Calu3 (cell line): ENCODE results near the gene MAN1A2. TPM values are rescaled to one million over a fixed set of nuclear protein-coding genes. Genes with fewer than 3 reads are reported as not detected.

Source experiments
- BruUV-seq: library from RNA; stranded (reverse); fragments of 400-500 nt; replicated peaks from 2 replicates; lab custom pipeline; 2021; lab: Mats Ljungman, UMichigan
- CTCF ChIA-PET: fragments of 300-600 bp; sonication (Branson Sonifier 250); formaldehyde crosslinking; loops from one replicate; lab custom pipeline; 2022; ENCODE audit warnings: antibody characterized with exemption; lab: Charles Lee
- DNase-seq: peaks from one replicate; pipeline ENCODE4 v3.0.0; 2022
- H3K27ac Mint-ChIP-seq: one replicate; pipeline ENCODE4 v1.8.0; 2022; ENCODE audit warnings: mixed read lengths; ENCODE audit not compliant: unreplicated experiment
- H3K27me3 Mint-ChIP-seq: one replicate; pipeline ENCODE4 v1.8.0; 2022; ENCODE audit warnings: mixed read lengths; ENCODE audit not compliant: unreplicated experiment
- H3K36me3 Mint-ChIP-seq: one replicate; pipeline ENCODE4 v1.8.0; 2022; ENCODE audit warnings: mild to moderate bottlenecking, moderate library complexity, mixed read lengths; ENCODE audit not compliant: insufficient read depth, unreplicated experiment
- H3K4me1 Mint-ChIP-seq: one replicate; pipeline ENCODE4 v1.8.0; 2022; ENCODE audit warnings: mild to moderate bottlenecking, low read depth, mixed read lengths; ENCODE audit not compliant: unreplicated experiment
- H3K4me3 Mint-ChIP-seq: one replicate; pipeline ENCODE4 v1.8.0; 2022; ENCODE audit warnings: mild to moderate bottlenecking, low read depth, moderate library complexity, mixed read lengths; ENCODE audit not compliant: unreplicated experiment
- H3K9me3 Mint-ChIP-seq: one replicate; pipeline ENCODE4 v1.8.0; 2022; ENCODE audit warnings: low read depth, mixed read lengths; ENCODE audit not compliant: unreplicated experiment
- intact Hi-C: fragments of 100-400 bp; cut with micrococcal nuclease; formaldehyde crosslinking; loops from one replicate; pipeline ENCODE4 v1.10.0; 2022; ENCODE audit not compliant: unreplicated experiment
- total RNA-seq: library from RNA; stranded (reverse); gene quantifications from 2 replicates; pipeline ENCODE4 v1.2.3, GENCODE V29; 2022
- TF ChIP-seq, protein P1 (sequence below): fragments of 200-600 bp; IDR thresholded peaks from one replicate; pipeline ENCODE4 v1.8.0; 2022; ENCODE audit warnings: antibody characterized with exemption; ENCODE audit not compliant: unreplicated experiment

MAN1A2 gene
- total RNA-seq, 1 experiment from 2014 or later, result 28.2 TPM

DNA sequence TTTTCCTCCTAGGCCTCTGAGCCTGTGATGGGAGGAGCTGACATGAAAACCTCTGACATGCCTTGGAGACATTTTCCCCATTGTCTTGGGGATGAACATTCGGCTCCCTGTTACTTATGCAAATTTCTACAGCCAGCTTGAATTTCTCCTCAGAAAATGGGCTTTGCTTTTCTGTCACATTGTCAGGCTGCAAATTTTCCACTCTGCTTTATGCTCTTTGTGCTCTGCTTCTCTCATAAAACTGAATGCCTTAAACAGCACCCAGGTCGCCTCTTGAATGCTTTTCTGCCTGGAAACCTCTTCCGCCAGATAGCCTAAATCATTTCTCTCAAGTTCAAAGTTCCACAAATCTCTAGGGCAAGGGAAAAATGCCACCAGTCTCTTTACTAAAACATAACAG, 191.9 kb downstream of the MAN1A2 start:
- no TSS peak for BruUV-seq

DNA sequence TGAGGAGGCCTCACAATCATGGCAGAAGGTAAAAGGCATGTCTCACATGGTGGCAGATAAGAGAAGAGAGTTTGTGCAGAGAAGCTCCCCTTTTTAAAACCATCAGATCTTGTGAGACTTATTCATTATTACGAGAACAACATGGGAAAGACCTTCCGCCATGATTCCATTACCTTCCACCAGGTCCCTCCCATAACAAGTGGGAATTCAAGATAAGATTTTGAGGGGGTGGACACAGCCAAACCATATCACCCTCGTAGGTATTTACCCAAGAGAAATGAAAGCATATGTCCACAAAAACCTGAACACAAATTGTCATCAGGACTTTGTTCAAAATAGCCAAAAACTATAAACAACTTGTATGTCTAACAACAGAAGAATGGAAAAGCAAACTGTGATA, 192.7 kb downstream of the MAN1A2 start:
- BruUV-seq, result no TSS peak
- peaks cover 7% of the 10 kb centered on the region for H3K4me1 Mint-ChIP-seq

More for the DNA sequence above, 191.9 kb downstream of the MAN1A2 start:
- intact Hi-C loops, result no loop called here
- Mint-ChIP-seq H3K4me1 (no peaks in the 10 kb centered on the region), H3K9me3 (no peaks in the 10 kb centered on the region), H3K4me3 (no peak overlapping the region), H3K36me3 (no peaks in the 10 kb centered on the region), H3K27ac (no peak overlapping the region), H3K27me3 (peaks cover 25% of the 10 kb centered on the region)
- TF ChIP-seq, protein P1, sequence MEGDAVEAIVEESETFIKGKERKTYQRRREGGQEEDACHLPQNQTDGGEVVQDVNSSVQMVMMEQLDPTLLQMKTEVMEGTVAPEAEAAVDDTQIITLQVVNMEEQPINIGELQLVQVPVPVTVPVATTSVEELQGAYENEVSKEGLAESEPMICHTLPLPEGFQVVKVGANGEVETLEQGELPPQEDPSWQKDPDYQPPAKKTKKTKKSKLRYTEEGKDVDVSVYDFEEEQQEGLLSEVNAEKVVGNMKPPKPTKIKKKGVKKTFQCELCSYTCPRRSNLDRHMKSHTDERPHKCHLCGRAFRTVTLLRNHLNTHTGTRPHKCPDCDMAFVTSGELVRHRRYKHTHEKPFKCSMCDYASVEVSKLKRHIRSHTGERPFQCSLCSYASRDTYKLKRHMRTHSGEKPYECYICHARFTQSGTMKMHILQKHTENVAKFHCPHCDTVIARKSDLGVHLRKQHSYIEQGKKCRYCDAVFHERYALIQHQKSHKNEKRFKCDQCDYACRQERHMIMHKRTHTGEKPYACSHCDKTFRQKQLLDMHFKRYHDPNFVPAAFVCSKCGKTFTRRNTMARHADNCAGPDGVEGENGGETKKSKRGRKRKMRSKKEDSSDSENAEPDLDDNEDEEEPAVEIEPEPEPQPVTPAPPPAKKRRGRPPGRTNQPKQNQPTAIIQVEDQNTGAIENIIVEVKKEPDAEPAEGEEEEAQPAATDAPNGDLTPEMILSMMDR, result no peak
- CTCF ChIA-PET, result no interaction called here
- no peak for DNase-seq

DNA sequence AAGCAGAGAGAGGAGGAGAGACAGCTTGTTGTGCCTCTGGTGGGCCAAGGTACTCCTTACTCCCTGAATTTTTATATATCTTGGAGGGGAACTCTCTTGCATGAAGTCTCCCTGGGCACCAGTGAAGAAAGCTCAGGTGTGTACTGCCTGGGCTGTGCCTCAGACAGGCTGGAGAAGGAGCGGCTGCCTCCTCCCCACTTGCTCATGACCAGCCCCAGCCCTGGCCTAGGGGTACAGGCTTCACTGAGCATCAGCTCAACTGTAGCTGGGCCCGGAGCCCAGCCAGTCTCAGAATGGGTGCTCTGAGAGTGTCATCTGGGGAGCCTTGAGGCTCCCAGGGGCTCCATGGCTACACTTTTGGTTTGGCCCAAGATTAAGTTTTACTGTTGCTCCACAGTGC, 193.8 kb downstream of the MAN1A2 start:
- TF ChIP-seq, protein P1, result no peak
- Mint-ChIP-seq H3K27ac (no peak overlapping the region), H3K4me1 (peaks cover 8% of the 10 kb centered on the region), H3K4me3 (no peak overlapping the region), H3K27me3 (peaks cover 25% of the 10 kb centered on the region), H3K9me3 (no peaks in the 10 kb centered on the region), H3K36me3 (no peaks in the 10 kb centered on the region)
- BruUV-seq, result no TSS peak
- no peak for DNase-seq
- intact Hi-C loops, result no loop called here
- CTCF ChIA-PET, result no interaction called here

More for the DNA sequence above, 192.7 kb downstream of the MAN1A2 start:
- intact Hi-C loops, result no loop called here
- CTCF ChIA-PET, result no interaction called here
- Mint-ChIP-seq H3K9me3 (no peaks in the 10 kb centered on the region), H3K4me3 (no peak overlapping the region), H3K36me3 (no peaks in the 10 kb centered on the region), H3K27ac (no peak overlapping the region), H3K27me3 (peaks cover 25% of the 10 kb centered on the region)
- DNase-seq, result no peak
- TF ChIP-seq, protein P1, result no peak

DNA sequence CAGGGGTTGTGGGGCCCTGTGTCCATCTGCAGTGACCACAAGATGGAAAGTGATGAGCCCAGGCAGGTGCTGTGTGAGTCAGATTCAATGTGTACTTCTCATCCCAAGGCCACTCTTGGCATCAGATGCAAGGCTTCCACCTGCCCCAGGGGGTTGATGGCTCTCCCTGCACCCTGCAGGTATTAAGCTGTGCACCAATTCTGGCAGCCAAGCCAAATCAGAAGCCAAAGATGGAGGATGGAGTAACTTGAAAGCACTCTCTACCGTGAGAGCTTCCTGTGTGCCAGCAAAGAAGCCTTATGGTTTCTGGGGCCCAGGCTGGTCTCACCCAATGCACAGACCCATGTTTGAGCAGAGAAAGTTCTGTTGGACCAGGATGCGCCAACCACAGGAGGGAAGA, 194.3 kb downstream of the MAN1A2 start:
- DNase-seq, result no peak
- H3K4me1 Mint-ChIP-seq, result peaks cover 8% of the 10 kb centered on the region
- peaks cover 25% of the 10 kb centered on the region for H3K27me3 Mint-ChIP-seq
- intact Hi-C loops, result no loop called here
- CTCF ChIA-PET, result no interaction called here
- TF ChIP-seq, protein P1, result no peak
- BruUV-seq, result no TSS peak
- no peaks in the 10 kb centered on the region for H3K36me3 Mint-ChIP-seq
- H3K27ac Mint-ChIP-seq, result no peak overlapping the region
- no peaks in the 10 kb centered on the region for H3K9me3 Mint-ChIP-seq
- H3K4me3 Mint-ChIP-seq, result no peak overlapping the region
